ENCODE results near the gene MMAA.
"Not testable (repeated sequence)": the region's sequence is repeated elsewhere in the genome, so short reads cannot be mapped to it uniquely, and the experiment has no call there.

DNA sequence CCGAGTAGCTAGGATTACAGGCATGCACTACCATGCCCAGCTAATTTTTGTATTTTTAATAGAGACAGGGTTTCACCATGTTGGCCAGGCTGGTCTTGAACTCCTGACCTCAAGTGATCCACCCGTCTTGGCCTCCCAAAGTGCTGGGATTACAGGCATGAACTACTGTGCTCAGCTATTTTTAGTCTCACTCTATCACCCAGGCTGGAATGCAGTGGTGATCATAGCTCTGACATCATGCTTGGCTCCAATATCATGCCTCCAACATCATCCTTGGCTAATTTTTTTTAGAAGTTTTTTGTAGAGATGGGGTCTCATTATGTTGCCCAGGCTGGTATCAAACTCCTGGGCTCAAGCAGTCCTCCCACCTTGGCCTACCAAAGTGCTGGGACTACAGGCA is 21.1 kb downstream of the MMAA start:
- TF ChIP-seq, protein P1, sequence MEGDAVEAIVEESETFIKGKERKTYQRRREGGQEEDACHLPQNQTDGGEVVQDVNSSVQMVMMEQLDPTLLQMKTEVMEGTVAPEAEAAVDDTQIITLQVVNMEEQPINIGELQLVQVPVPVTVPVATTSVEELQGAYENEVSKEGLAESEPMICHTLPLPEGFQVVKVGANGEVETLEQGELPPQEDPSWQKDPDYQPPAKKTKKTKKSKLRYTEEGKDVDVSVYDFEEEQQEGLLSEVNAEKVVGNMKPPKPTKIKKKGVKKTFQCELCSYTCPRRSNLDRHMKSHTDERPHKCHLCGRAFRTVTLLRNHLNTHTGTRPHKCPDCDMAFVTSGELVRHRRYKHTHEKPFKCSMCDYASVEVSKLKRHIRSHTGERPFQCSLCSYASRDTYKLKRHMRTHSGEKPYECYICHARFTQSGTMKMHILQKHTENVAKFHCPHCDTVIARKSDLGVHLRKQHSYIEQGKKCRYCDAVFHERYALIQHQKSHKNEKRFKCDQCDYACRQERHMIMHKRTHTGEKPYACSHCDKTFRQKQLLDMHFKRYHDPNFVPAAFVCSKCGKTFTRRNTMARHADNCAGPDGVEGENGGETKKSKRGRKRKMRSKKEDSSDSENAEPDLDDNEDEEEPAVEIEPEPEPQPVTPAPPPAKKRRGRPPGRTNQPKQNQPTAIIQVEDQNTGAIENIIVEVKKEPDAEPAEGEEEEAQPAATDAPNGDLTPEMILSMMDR (IDR thresholded peaks at IDR 0.05): not testable (repeated sequence)
- TF ChIP-seq POLR2A, EP300, POLR2AphosphoS5 (IDR thresholded peaks at IDR 0.05): not testable (repeated sequence)
